KOPT-K1 (cell line): ENCODE measurements around the gene JMJD1C.
"Not testable (repeated sequence)": the region's sequence is repeated elsewhere in the genome, so short reads cannot be mapped to it uniquely, and the experiment has no call there.

ENCODE experiments used
- H3K27ac ChIP-seq: fragments of 200-600 bp; sonication (generic); 2 replicates; pipeline ENCODE4 v1.5.1; 2016; ENCODE audit warnings: antibody characterized with exemption, mild to moderate bottlenecking, low read depth, low read length; ENCODE audit not compliant: poor library complexity, severe bottlenecking
- H3K36me3 ChIP-seq: fragments of 200-600 bp; sonication (generic); 2 replicates; pipeline ENCODE4 v1.5.1; 2017; ENCODE audit warnings: antibody characterized with exemption, mild to moderate bottlenecking, low read length, moderate library complexity; ENCODE audit not compliant: insufficient read depth
- H3K9me3 ChIP-seq: fragments of 200-600 bp; sonication (generic); 2 replicates; pipeline ENCODE4 v1.5.1; 2017; ENCODE audit warnings: antibody characterized with exemption, low read length, mild to moderate bottlenecking; ENCODE audit not compliant: insufficient read depth, poor library complexity, severe bottlenecking

Gene JMJD1C

GRCh38 chr10:63155388-63156020, 310.3 kb downstream of the JMJD1C start:
- no peaks in the 10 kb centered on the region for H3K9me3 ChIP-seq
- peaks cover 51% of the 10 kb centered on the region for H3K36me3 ChIP-seq
- no peak overlapping the region for H3K27ac ChIP-seq

GRCh38 chr10:63154546-63155387, 311.0 kb downstream of the JMJD1C start:
- no peak overlapping the region for H3K27ac ChIP-seq
- H3K9me3 ChIP-seq: no peaks in the 10 kb centered on the region
- H3K36me3 ChIP-seq: peaks cover 51% of the 10 kb centered on the region

- H3K27ac ChIP-seq, H3K9me3 ChIP-seq: not testable (repeated sequence)
- H3K36me3 ChIP-seq: peaks cover 53% of the 10 kb centered on the region
These were observed 311.8 kb downstream of the JMJD1C start for GRCh38 chr10:63153868-63154545.

GRCh38 chr10:63150745-63151144, 315.0 kb downstream of the JMJD1C start:
- no peak overlapping the region for H3K27ac ChIP-seq
- H3K36me3 ChIP-seq: peaks cover 73% of the 10 kb centered on the region
- H3K9me3 ChIP-seq: no peaks in the 10 kb centered on the region

GRCh38 chr10:63146503-63146902, 319.3 kb downstream of the JMJD1C start:
- Histone ChIP-seq H3K9me3 (no peaks in the 10 kb centered on the region), H3K36me3 (peaks cover 31% of the 10 kb centered on the region), H3K27ac (no peak overlapping the region)

- Histone ChIP-seq H3K9me3 (no peaks in the 10 kb centered on the region), H3K27ac (no peak overlapping the region), H3K36me3 (peaks cover 26% of the 10 kb centered on the region)
These were observed 320.0 kb downstream of the JMJD1C start for GRCh38 chr10:63145782-63146181.

- no peak overlapping the region for H3K27ac ChIP-seq
- H3K36me3 ChIP-seq: peaks cover 28% of the 10 kb centered on the region
- no peaks in the 10 kb centered on the region for H3K9me3 ChIP-seq
These were observed 321.8 kb downstream of the JMJD1C start for GRCh38 chr10:63143987-63144386.

- H3K9me3 ChIP-seq: no peaks in the 10 kb centered on the region
- H3K27ac ChIP-seq: no peak overlapping the region
- peaks cover 12% of the 10 kb centered on the region; the same call in 1 of the 2 replicates for H3K36me3 ChIP-seq
These were observed 323.6 kb downstream of the JMJD1C start for GRCh38 chr10:63142136-63142535.

- Histone ChIP-seq H3K9me3 (no peaks in the 10 kb centered on the region), H3K27ac (no peak overlapping the region), H3K36me3 (peaks cover 9% of the 10 kb centered on the region; the same call in 1 of the 2 replicates)
These were observed 325.7 kb downstream of the JMJD1C start for GRCh38 chr10:63140077-63140476.

GRCh38 chr10:63137306-63137705, 328.5 kb downstream of the JMJD1C start:
- Histone ChIP-seq H3K36me3 (peaks cover 10% of the 10 kb centered on the region; the same call in 1 of the 2 replicates), H3K9me3 (peaks cover 6% of the 10 kb centered on the region), H3K27ac (no peak overlapping the region)

- peak overlapping the region; percentile 80 for H3K27ac ChIP-seq
- H3K9me3 ChIP-seq: peaks cover 10% of the 10 kb centered on the region
- peaks cover 4% of the 10 kb centered on the region; the same call in 1 of the 2 replicates for H3K36me3 ChIP-seq
These were observed 331.8 kb downstream of the JMJD1C start for GRCh38 chr10:63133821-63134557.

- Histone ChIP-seq H3K27ac (peak within 1 kb of the TSS; percentile 80), H3K36me3 (peaks cover 4% of the 10 kb centered on the region; the same call in 1 of the 2 replicates)
These were observed 332.5 kb downstream of the JMJD1C start, which contains the start of gene NRBF2 for GRCh38 chr10:63133056-63133820. Gene NRBF2, plus strand, starts transcription at chr10:63133328. Its CDS starts 143 bp downstream, at chr10:63133471.

GRCh38 chr10:63132651-63133055, 333.1 kb downstream of the JMJD1C start:
- H3K36me3 ChIP-seq: peaks cover 4% of the 10 kb centered on the region; the same call in 1 of the 2 replicates
- H3K27ac ChIP-seq: peak overlapping the region; percentile 10
- peaks cover 10% of the 10 kb centered on the region for H3K9me3 ChIP-seq

More at GRCh38 chr10:63133056-63133820, 332.5 kb downstream of the JMJD1C start, which contains the start of gene NRBF2:
- peaks cover 10% of the 10 kb centered on the region for H3K9me3 ChIP-seq

- Histone ChIP-seq H3K27ac (no peak overlapping the region), H3K9me3 (peaks cover 10% of the 10 kb centered on the region), H3K36me3 (no peaks in the 10 kb centered on the region)
These were observed 335.9 kb downstream of the JMJD1C start for GRCh38 chr10:63129888-63130287.
